GM18505 (cell line): Measurements from ENCODE around the gene SOX2.

Source experiments
- ATAC-seq: cut with Tn5 transposase; IDR thresholded peaks from one replicate; pipeline ENCODE4 v1.9.1; 2021; ENCODE audit not compliant: unreplicated experiment
- POLR2A ChIP-seq: IDR thresholded peaks from 4 replicates; pipeline ENCODE4 v1.6.1; 2011; ENCODE audit warnings: borderline replicate concordance; ENCODE audit not compliant: insufficient read depth, insufficient read length; ENCODE audit errors: extremely low read depth

The SOX2 gene

DNA sequence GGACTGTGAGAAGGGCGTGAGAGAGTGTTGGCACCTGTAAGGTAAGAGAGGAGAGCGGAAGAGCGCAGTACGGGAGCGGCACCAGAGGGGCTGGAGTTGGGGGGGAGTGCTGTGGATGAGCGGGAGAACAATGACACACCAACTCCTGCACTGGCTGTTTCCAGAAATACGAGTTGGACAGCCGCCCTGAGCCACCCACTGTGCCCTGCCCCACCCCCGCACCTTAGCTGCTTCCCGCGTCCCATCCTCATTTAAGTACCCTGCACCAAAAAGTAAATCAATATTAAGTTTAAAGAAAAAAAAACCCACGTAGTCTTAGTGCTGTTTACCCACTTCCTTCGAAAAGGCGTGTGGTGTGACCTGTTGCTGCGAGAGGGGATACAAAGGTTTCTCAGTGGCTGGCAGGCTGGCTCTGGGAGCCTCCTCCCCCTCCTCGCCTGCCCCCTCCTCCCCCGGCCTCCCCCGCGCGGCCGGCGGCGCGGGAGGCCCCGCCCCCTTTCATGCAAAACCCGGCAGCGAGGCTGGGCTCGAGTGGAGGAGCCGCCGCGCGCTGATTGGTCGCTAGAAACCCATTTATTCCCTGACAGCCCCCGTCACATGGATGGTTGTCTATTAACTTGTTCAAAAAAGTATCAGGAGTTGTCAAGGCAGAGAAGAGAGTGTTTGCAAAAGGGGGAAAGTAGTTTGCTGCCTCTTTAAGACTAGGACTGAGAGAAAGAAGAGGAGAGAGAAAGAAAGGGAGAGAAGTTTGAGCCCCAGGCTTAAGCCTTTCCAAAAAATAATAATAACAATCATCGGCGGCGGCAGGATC lies at the start of gene SOX2:
SOX2 (plus strand) TSS at position 601 of the 811 bp plus-strand sequence. CDS start 436 bp downstream, outside the sequence.
- no peak for TF ChIP-seq POLR2A
- ATAC-seq: no peak

- no peak for ATAC-seq
- no peak for TF ChIP-seq POLR2A
Measured at GRCh38 chr3:181683563-181683962, 28.2 kb upstream of the SOX2 start.

DNA sequence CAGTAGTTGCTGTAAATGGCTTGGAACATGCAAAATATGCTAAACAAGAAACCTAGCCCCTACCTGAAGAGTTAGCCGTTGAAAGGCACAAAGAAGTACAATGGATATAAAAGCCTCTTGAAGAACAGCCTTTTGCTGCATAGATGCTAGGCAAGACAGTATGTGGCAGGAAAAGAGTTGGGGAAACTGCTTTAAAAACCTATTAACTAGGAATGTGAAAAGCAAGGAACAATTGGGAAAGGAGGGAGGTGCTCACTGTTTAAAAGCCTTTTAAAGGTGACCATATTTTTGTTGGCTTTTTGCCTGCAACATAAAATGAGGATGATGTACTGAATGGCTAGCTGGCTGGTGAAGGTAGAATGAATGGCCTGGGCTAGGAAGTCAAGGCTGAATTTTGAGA lies 24.5 kb upstream of the SOX2 start:
- no peak for TF ChIP-seq POLR2A
- no peak for ATAC-seq

DNA sequence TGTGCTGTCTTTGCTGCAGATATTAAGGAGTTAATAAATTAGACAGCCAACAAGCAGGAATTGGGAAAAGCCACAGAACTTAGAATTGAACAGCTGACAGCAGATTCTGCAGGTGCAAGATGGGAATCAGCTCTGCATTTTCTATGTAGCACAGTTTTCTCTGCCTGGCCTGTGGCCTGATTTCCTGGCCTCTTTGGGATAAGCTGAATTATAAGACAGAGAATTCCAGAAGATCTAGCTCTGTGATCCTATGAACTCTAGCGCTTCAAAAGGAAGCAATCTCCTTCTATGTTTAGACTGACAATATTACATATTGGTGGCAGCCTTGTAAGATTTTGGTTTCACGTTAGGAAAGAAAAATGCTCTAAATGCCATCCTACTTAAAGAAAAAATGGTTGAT lies 24.0 kb upstream of the SOX2 start:
- no peak for ATAC-seq
- no peak for TF ChIP-seq POLR2A

DNA sequence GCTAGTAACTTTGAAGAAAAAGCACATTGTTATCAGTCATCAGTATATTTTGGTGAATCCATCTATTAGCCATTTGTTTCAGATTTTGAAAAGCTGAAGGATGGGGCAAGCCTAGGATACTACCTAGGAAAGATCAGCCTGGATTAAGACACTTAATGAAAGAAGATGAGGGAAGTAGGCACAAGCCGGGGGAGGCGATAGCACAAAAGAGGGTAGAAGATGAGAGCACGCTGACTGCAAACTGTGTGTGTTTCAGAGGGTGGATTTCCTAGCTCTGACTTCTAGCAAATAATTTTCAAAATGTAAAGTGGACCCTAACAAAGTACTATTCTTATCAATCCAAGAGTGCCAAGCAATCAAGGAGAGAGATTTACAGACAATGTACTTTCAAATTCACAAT lies 22.2 kb upstream of the SOX2 start:
- TF ChIP-seq POLR2A: no peak
- no peak for ATAC-seq

DNA sequence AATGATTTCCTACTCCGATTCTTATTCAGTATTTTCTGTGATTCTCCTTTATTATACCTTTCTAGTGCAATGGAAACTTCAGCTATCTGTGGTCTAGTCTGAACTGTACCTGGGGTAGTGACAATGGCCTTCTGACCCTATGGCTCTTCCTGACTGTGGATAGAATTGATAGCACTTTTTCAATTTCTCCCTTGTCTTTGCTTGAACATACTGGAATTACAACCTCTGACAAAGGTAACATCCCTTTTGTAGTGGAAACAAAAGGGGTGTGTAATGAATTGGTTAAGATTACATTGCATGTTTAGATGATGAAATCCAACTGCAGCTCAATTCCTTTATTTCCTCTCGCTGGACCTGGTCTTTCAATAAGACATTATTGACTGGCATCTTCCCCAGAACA lies 21.0 kb upstream of the SOX2 start:
- TF ChIP-seq POLR2A: no peak
- ATAC-seq: no peak

- no peak for ATAC-seq
- TF ChIP-seq POLR2A: no peak
Measured at GRCh38 chr3:181691901-181692300, 19.8 kb upstream of the SOX2 start.

GRCh38 chr3:181692311-181693145 lies 19.2 kb upstream of the SOX2 start:
- TF ChIP-seq POLR2A: no peak
- ATAC-seq: no peak

DNA sequence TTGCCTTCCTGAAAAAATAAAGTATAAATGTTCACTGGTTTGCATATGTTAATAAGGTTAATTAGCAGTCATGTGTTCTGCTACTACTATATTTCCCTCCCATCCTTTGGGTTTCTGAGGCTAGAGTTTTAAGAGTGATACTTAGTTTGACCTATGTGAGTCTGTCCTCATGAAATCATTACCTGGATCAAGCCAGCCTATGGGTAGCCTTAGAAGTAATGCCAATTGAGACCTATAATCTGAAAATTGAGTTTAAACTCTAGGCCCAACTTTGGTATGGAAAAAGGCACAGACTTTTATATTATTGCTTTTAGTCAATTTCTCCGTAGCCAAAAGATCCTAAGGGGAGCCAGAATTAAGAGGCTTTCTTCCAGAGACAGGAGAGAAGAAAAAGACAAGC lies 18.4 kb upstream of the SOX2 start:
- ATAC-seq: no peak
- TF ChIP-seq POLR2A: no peak

DNA sequence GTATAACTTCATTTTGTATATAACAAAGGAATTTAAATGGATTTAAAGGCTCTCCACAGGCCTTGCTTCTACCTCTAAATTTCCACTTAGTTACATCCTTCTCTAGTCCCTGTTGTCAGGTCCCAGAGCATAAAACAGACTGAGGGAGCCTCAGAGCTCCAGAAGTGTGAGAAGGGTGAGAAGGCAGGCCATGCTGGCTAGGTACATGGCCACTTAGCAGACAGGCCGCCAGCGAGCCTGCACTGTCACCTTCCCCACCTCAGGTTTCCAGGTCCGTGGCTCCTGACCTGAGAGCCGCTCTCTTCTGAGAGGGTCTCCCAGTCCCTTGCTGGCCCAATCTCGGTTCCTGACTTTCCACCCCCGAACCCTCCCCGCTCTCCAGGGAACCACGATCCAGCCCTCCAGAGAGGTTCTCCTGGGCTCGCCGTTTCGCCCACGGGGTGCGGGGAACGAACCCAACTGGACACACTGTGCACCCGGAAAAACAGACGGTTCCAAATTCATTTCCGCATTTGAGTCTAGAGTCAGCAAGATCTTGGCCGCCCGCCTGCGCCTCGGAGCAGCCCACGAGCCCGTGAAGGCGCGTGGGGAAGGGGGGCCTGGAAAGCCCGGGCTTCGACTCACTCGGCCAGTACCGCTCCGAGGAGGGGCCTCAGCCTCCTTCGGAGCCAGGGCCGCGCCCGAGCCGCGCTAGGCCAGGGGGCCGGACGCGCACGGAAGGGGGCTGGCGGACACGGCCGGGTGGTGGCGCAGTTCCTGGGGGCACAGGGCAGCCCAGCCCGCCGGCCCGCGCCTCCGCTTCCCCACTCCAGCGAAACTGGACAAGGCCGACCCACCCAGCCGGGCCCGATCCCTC lies 16.7 kb upstream of the SOX2 start:
- no peak for TF ChIP-seq POLR2A
- ATAC-seq: no peak

DNA sequence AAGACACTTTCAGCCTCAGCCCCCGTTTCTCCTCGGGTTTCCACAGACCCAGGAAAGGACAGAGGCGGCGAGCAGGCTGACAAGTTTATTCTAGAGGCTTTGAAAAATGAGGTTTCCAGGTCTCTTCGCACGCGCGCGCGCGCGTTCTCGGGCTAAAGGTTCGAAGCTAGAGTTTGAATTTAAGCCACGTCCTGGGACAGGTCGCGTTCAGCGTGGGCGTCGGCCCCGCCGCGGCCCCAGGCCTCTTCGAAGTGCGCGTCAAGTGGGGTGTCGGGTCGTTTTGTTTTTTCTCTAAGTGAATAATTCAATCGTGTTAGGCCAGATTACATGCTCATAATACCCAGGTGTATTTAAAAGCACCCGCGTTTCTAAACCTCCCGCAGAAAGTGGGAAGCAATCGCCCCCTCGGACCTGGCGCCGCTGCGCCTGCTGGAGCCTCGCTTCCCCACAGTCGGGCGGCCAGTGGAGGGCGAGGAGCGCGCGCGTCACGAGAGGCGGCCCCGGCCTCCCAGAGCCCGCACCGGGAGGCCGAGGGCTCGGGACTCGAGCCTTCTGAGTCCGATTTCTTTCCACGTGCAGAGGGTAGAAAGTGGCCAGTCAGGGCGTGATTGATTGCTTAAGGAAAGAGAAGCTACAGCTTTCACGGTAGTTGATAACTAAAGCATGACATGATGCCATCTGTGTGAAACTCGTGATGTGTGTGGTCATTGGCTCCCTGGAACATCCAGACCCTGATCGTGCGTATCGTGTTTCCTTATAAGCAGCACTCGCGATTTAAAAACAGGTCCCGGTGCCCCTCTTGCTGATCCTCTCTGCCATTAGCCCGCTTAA lies 15.8 kb upstream of the SOX2 start:
- no peak for TF ChIP-seq POLR2A
- ATAC-seq: no peak

GRCh38 chr3:181696626-181697230 lies 15.0 kb upstream of the SOX2 start:
- no peak for TF ChIP-seq POLR2A
- no peak for ATAC-seq
